Measurements from ENCODE around the gene AXIN1.

The AXIN1 gene

DNA sequence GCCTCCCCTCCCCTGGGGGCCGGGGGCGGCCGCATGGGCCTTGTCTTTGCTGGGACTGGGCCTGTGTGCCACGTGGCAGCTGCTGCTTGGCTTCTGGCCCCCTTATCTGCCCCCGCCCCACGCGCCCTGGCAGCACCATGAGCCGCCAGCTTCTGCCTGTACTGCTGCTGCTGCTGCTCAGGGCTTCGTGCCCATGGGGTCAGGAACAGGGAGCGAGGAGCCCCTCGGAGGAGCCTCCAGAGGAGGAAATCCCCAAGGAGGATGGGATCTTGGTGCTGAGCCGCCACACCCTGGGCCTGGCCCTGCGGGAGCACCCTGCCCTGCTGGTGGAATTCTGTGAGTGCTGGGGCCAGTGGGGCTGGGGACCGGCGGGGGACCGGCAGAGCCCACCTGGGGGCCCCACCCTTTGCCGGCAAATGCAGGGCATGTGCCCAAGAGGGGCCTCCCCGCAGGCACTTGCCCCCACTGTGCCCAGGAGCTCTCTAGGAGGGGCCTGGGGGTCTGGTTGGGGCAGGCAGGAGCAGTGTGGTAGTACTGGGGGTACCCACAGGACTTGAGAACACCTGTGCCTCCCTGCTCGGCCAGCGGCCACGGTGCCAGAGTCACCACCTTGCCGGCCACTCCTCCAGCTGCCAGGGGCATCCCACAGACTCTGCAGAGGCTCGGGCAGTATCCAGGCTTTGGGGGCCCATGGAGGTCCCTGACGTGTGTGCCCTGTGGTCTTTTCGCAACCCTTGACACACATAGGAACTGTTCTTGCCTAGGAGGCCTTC is 69.3 kb downstream of the AXIN1 start, which contains the start of gene PDIA2:
Gene PDIA2 (plus strand): TSS at position 132 of the 773 bp plus-strand sequence. CDS start 6 bp downstream, at position 138.
- no peak for DNase-seq (ENCODE audit: low read depth in 2 of 2)

DNA sequence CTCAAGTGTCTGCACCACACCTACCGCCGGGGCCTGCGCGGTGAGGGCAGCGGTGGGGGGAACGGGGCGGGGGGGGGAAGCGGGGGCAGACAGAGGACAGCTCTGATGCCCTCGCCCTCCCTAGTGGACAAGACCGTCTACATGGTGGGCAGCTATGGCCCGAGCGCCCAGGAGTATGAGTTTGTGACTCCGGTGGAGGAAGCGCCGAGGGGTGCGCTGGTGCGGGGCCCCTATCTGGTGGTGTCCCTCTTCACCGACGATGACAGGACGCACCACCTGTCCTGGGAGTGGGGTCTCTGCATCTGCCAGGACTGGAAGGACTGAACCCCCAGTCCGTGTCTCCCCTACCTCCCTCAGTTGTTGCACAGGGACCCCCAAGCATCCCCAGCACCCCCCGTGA is 70.0 kb downstream of the AXIN1 start:
- DNase-seq (ENCODE audit: low read depth in 2 of 2) = no peak

DNA sequence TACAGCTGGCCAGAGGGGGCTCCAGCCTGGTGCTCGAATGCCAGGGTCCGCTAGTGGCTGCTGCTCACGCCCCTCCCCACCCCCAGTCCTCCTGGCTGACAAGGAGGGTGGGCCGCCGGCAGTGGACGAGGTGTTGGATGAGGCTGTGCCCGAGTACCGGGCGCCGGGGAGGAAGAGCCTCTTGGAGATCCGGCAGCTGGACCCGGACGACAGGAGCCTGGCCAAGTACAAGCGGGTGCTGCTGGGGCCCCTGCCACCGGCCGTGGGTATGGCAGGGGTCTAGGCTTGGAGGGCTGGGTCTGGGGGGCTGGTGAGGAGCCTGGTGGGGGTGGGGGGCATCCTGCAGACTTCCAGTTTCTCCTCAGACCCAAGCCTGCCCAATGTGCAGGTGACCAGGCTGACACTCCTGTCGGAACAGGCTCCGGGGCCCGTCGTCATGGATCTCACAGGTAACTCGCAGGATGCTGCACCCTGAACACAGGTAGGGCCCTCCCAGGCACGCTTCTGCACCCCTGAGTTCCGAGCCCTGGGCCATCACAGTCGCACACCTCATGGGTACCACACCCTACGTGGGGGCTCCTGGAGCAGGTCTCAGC is 70.8 kb downstream of the AXIN1 start:
- no peak for DNase-seq (ENCODE audit: low read depth in 2 of 2)

DNA sequence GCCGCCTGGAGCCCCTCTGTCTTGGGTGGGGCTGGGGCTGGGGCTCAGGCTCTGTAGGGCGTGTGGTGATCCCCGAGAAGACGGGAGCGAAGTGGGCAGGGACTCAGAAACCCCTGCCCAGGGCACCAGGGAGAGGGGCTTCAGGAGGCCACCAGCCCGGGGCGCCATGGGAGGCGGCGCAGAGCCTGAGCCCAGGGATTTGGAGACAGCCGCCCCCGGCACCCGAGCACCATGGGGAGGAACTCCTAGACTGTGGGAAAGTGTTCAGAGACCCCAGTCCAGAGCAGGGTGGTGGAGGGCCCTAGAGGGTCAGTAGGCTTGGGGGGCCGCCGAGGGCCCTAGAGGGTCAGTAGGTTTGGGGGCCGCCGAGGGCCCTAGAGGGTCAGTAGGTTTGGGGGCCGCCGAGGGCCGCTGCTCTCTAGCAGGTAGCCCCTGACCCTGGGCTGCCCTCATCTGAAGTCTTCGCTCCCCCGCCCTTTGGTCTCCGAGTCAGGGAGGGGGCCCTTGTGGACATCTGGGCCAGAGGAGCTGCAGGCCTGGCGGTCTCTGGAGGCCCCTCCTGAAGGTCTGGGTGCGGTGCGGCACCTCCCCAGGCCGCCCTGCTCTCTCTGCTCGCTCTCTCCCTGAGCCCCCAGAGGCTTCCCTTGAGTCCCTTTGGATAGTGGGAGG is 71.4 kb downstream of the AXIN1 start:
- DNase-seq (ENCODE audit: low read depth in 2 of 2) = no peak

DNA sequence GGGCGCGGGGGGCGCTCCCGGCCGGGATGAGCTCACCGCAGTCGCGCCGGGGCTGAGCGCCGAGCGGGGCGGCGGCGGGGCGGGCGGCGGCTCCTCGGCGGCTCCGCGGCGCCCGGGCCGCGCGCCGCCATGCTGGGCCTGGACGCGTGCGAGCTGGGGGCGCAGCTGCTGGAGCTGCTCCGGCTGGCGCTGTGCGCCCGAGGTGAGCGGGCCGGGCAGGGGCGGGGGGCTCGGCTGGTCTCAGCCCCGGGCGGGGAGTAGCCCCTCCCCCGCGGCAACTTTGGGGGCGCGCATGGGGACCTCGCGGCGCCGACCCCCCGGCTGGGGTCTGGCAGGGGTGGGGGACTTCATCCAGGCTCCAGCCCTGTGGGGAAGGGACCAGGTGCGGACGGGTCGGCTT is 72.0 kb downstream of the AXIN1 start, which contains the start of gene ARHGDIG:
Gene ARHGDIG (plus strand): TSS at position 40 of the 400 bp plus-strand sequence. CDS start 90 bp downstream, at position 130.
- DNase-seq (ENCODE audit: low read depth in 2 of 2) = no peak

DNA sequence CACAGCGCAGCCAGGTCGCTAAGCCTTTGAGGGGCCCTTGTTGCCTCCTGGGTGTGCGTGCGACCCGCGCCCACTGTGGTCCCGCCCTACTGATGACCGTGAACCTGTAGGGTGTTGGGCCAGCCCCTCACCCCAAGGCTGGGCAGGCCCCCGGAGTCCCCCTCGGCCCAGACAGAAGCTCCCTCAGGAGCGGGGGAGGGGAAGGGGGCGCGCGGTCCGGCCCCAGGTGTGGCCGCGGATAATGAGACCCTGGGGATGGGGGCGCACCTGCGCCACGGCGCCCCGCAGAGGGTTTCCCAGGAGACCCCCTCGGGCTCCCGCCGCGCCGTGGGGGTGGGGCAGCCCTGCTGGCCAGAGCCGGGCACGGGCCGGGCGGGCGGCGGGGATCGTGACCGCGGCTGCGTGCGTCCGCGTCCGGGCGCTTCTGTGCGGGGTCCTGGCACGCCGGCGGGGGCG is 72.5 kb downstream of the AXIN1 start:
- no peak for DNase-seq (ENCODE audit: low read depth in 2 of 2)

DNA sequence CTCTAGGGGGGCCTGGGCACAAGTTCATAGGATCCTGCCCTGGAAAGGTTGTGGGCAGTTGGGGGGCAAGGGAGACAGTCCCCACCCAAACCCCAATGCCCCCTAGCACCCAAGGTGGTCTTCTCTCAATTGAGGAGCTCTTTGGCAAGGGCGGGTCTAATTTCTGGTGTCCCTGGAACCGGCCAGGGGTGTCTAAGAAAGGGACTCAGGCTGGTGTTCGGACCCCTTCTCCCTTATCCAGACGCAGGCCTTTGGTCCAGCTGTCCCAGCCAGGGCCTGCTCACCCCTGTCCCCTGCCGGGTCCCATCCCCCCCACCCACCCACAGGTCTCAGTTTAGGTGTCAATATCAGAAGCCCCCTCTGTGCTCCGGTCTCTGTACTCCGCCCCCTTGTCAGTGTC is 73.0 kb downstream of the AXIN1 start:
- DNase-seq (ENCODE audit: low read depth in 2 of 2) = no peak

DNA sequence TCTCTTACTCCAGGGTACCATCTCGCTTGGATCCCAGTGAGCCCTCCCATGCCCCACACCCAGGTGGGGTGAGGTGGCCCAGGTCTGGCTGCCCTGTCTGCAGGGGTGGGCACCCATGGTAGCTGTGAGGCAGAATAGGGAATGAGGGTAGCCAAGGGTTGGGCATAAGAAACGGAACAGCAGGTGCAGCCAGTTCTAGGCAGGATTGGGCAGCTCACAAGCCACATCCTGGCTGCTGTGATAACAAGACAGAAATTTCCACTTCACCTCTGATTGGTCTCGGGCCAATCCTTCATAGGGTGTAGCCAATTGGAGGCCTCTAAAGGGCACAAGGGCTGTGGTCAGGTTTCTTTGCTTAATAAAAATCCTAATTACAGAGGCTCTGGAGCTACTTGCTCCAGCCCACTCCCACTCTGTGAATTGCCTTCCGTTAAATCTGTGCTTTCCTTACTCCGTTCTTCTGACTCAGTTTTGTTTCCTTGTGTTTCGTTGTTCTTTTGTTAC is 73.6 kb downstream of the AXIN1 start:
- DNase-seq (ENCODE audit: low read depth in 2 of 2) = no peak

DNA sequence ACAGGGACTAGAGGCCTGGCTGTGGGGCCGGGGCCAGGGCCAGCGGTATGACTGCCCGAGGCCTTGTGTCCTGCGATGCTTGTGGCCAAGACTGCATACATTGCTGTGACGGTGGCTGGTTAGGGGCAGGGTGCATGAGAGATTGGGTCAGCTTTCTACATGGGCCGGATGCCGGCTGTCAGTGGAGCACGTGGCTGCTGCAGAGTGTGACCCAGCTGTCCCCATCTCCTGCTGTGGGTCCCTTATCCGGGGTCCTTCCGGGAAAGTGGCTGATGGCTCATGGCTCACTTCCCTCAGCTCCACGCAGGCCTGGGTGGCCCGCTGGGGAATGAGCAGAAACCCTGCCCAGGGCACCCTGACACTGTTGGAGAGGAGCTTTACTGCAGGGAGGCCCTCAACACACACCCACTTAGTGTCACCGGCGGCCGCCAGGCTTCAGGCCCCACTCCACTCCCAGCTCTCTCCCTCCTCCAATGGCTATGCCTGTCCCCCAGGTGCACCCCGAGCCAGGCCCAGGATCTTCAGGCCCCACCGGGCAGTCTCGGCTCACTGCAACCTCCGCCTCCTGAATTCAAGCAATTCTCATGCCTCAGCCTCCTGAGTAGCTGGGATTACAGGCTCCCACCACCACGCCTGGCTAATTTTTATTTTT is 76.0 kb downstream of the AXIN1 start:
- no peak for DNase-seq (ENCODE audit: low read depth in 2 of 2)

DNA sequence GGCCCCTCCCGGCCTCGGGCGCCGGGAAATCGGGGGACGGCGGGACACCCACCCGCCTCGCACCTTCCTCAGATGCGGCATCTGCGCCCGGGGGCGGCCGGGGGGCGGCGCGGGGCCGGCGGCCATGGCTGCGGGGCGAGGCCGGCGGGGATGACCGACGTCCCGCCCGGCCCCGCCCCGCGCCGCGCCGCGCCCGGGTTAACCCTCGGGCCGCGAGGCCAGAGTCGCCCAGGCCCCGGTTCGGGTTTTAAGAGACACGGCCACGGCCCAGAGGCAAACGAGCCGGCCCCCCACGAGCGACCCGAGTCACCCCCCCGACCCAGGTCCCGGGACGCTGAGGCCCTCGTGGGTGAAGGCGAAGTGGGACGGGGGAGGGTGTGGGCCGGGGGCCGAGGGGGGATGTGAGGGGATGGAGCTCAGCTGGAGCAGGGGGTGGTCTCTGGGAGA is 76.7 kb downstream of the AXIN1 start, which contains the start of gene RGS11:
Gene RGS11 (minus strand): TSS at position 159 of the 447 bp plus-strand sequence. CDS start 33 bp downstream, at position 126.
- no peak for DNase-seq (ENCODE audit: low read depth in 2 of 2)

DNA sequence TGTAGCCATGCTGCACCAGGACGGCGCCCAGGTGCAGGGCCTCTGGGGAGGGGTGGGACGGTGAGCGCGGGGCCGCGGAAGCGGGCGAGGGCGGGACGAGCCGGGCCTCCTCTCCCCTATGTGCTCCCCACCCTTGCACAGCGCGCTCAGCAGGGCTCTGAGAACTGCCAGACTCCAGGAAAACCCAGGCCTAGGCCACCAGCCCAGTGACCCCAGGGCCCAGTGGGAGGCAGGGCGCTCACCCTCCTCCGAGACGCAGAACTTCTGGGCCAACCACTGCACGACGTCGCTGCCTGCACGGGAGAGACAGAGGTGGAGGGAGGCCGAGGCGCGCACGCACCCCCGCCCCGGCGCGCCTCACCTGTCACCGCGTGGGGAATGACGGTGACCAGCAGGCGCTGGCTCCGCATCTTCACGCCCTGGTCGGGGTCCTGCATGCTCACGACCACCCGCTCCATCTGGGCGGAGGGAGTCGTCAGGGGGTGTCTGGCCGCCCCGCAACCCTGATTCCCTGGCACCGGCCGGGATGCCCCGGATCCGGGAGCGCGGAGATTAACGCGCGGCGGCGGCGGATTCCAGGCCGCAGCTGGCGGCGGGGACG is 77.4 kb downstream of the AXIN1 start:
- DNase-seq (ENCODE audit: low read depth in 2 of 2) = no peak

DNA sequence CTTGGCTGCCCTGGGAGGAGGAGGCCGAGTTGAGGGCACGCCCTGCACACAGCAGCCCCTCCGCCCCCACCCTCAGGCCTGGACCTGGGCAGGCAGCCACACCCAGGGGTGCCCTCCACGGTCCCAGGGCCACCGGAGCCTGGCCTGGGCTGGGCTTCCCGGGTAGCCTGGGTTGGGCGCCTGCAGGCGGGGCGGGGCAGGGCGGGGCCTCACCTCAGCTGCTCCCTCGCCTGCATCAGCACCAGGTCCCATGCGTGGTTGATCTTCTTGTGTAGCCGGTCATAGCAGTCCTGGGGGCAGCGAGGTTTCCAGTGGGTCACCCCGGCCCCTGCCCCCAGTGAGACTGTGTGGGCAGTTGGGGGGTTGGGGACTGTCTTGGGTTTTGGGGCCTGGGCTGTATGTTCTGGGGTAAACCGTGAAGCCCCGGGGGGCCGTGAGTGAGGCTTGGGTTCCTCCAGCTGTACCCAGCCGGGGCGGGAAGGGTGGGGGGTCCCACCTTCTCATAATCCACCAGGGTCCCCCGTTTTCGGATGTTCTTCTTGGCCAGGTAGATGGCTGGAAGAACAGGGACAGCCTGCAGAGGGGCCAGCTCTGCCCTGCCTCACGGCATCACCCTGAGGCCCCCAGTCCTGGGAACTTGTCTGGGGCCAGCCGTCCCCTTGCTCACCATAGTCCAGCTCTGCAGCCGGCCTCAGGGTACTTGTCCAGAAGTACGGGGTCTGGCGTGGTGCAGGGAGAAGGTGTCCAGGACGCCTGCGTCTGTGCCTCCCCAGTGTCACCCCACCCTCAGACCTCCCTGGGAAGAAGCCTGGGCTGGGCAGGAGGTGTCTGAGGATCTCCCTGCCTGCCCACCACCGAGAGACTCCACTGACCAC is 78.7 kb downstream of the AXIN1 start:
- no peak for DNase-seq (ENCODE audit: low read depth in 2 of 2)

DNA sequence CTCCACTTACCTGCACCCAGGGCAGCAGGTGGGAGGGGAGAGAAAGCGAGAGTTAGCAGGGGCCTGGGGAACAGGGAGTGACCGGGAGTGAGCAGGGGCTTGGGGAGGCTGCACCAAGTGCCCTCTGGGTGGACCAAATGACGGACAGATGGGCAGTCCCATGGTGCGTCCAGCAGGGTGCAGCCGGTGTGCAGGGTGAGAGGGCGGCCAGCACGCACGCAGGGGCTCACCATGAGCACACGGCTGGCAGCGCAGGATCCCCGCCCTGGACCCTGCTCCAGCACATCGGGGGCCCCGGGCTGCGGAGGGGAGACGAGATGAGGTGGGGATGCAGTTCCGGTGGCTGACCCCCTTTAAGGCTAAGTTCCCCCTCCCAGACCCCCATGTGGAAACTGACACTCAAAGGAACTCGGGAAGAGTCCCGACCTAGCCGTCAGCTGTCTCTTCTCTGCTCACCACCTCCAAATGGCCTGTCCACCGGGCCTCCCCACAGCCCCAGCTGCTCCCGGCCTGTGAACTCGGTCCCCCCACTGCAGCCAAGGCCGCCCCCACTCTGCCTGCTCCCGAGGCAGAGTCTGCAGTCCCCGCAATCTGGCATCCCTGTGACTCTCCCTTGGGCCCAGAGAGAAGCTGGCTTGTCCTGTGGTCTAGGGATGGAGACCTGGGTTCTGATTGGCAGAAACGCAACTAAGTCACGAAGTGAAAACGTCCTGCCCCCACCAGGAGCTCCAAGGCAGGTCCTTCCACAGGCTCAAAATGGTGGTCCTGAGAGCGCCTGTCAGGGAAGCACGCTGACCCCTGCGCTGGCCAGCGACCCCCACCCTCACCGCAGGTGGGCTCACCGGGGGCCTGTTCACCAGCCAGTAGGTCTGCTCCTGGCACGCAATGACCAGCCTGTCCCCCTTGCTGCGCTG is 79.6 kb downstream of the AXIN1 start:
- no peak for DNase-seq (ENCODE audit: low read depth in 2 of 2)

DNA sequence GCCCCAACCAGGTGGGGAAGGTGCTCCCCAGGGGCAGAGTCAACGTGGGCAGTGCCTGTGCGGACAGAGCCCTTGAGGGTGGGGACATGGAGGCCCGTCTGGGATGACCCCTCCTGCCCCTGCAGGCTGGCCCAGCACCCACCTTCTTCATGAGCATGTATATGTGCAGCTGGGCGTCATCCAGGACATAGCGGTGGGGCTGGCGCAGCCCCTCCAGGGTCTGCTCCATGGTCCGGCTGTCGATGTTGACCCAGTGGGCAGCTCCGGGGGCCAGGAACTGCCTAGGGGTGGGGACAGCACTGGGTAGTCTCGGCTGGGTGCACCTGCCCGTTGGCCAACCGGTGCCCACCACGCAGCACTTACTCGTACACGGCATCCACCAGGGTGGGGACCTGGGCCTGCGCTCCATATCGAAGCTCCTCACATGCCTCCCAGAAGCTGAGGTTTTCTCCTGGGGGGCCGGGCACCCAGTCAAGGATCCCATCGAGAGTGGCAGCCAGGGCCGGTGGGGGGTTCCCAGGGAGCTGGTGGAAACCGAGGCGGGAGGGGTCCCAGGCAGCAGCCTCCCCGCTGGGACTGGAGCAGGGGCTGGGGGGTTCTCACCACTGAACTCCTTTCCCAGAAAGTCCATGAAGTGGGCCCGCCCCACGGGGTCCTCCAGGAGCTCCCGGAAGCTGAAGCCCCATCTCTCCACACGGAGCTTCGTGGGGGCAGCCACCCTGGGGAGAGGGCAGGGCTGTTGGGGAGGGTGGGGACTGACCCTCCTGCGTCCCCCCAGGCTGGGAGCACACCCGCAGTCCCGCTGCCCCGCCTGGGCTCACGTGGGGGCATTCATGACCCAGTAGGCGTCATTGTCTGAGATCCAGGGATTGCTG is 81.9 kb downstream of the AXIN1 start:
- no peak for DNase-seq (ENCODE audit: low read depth in 2 of 2)

DNA sequence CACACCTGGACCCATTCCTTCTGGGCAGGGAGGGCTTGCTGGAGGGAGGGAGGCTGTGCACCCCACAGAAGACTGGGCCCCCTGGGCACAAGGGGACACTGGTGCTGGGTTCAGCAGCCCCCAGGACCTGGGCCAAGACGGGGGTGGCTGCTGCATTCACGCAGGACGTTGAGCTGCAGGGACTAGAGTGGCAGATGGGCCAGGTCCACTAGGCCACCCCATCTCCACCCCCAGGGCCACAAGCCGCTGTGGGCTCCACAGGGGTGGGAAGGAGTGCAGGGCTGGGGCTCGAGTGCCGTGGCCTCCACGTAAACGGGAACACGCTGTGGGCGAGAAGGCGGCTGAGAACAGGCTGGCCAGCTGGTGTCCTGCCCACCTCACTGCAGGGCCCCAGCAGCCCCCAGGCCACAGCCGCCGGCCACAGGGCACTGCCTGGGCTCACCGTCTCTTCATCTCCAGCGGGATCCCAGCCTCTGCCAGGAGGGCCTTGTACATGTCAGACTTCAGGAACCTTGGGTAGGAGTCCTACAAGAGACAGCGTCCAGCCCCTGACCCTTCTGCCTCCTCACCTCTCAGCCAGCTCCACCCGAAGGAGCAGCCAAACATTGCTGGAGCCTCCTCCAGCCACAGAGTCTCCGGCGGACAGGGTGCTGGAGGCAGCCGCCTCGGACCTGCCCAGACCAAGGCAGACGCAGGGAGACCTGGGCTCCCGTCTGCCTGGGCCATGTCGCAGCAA is 83.3 kb downstream of the AXIN1 start:
- no peak for DNase-seq (ENCODE audit: low read depth in 2 of 2)

DNA sequence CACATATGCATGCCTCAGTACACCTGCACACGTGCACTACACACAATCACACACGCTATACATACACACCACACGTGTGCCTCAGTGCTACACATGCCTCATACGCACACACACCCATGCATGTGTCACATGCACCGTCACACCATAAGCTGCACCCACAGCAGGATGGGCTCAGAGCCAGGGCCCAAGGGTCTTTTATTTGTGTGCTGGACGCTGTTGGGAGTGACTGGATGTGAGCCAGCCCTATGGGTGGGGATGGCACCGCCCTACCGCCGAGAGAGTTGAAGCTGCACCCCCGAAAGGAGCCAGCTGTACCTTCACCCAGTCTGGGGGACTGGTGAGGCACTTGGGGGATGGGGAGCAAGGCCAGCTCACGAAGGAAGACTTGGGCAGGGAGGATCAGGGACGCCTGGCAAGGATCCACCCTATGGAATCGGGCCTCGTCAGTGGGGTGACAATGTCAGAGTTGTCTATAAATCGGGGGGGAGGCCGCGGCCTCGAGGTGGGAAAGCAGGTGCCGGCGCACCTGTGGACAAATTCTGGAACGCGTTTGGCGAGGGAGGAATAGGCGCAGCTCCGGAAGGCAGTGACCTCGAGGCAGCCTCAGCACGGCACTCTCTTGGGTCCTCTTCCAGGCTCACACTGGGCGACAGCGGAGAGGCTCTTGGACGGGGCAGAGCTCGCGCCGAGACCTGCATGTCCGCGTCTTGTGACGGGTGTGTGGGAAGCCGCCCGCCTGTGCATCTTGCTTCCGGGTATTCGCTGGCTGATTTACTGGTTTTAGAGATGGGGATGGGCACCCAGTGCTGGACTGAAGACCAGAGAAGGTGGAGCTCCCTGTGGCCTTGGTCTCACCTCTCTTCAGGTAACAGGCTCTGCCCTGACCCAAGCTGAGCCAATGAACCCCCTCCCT is 84.1 kb downstream of the AXIN1 start:
- DNase-seq (ENCODE audit: low read depth in 2 of 2) = no peak
